Measurements from ENCODE around the gene ADAM11.

ADAM11 gene

DNA sequence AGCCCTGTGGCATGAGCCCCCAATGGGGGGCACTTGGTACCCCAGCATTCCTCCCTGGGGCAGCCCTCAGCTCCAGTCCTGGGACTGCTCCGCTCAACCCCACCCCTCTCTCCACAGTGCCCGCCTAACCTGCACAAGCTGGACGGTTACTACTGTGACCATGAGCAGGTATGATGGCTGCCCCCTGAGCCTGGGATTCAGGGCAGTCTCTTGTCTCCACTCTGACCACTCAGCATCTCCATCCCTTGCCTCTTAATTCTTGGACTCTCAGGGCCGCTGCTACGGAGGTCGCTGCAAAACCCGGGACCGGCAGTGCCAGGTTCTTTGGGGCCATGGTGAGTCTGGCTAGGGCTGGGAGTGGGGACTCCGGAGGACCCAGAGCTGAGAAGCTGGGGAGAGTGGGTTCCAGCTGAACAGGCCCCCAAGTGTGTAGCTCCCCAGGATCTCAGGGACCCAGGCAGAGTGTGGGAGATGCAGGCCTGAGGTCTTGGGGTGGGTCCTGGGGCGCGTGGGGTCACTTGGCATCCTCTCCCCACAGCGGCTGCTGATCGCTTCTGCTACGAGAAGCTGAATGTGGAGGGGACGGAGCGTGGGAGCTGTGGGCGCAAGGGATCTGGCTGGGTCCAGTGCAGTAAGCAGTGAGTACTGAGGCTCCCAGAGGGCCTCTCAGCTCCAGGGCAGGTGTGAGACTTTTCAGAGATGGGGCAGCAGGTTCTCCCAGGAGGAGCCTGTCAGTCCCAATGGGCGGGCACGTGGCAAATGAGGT is 18.0 kb downstream of the ADAM11 start:
- DNase-seq, result no peak

DNA sequence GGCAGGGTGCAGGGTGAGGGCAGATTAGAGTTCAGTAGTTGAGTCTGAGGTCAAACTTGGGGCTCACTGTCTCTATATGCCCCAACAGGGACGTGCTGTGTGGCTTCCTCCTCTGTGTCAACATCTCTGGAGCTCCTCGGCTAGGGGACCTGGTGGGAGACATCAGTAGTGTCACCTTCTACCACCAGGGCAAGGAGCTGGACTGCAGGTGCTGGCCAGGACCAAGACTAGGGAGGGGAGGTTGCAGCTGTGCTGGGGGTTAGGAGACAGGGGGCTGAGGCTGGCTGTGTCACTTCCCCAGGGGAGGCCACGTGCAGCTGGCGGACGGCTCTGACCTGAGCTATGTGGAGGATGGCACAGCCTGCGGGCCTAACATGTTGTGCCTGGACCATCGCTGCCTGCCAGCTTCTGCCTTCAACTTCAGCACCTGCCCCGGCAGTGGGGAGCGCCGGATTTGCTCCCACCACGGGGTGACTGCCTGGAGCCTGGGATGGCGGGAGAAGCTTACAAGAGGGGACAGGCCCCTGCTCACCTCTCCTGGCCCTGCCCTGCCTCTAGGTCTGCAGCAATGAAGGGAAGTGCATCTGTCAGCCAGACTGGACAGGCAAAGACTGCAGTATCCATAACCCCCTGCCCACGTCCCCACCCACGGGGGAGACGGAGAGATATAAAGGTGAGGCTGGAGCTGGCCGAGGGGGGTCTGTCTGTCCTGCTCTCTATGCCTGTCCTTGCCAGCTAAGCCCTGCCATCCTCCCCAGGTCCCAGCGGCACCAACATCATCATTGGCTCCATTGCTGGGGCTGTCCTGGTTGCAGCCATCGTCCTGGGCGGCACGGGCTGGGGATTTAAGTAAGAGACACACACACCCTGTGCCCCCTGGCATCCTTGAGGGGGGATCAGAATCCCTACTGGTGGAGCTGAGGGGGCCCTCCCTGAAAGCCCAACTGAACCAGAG is 18.9 kb downstream of the ADAM11 start:
- DNase-seq, result no peak

DNA sequence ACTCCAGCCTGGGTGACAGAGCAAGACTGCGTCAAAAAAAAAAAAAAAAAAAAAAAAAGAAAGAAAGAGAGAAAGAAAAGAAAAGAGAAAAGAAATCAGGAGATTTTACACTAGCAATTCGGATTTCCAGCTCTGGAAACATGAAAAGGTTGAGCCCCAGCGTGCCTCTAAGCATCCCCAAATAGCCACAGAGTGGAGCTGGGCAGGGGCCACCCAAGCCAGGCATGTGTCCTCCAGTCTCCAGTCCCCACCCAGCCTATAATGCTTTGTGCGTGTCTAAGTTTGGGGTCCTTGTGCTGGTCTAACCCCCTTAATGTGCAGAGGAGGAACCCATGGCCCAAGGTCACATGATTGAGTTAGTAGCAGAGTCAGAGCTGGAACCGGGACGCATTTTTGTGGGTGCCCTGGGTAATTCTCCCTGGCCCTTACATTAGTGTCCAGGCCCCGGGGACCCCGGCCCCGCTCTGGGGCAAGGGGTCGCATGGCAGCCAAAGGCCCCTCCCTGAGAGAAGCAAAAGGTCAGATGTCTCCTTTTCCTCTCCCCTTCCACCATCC is 19.9 kb downstream of the ADAM11 start:
- no peak for DNase-seq

DNA sequence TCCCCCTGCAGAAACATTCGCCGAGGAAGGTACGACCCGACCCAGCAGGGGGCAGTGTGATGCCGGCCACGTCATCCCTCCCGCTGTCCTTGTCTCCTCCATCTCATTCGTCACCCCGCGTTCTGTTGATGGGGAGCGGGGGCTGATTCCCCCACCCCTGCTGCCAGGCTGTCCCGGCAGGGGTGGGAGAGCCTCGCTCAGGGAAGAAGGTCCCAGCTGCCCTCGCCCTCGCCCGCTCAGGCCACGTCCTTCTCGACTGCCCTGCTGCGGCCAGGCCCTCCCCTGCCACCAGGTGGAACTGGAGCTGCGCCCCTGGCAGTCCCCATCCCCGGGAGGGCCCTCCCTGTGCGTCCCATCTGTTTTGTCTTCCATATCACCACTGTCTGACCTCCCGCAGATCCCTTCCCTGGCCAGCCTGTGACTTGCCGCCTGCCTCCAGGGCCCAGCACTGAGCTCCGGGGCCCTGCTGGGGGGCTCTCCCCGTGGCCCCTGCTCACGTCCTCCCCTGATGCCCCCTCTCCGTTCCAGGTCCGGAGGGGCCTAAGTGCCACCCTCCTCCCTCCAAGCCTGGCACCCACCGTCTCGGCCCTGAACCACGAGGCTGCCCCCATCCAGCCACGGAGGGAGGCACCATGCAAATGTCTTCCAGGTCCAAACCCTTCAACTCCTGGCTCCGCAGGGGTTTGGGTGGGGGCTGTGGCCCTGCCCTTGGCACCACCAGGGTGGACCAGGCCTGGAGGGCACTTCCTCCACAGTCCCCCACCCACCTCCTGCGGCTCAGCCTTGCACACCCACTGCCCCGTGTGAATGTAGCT is 20.6 kb downstream of the ADAM11 start:
- peak; percentile 82 to 91 (median 89) for DNase-seq

GRCh38 chr17:44780161-44780560 is 21.4 kb downstream of the ADAM11 start:
- no peak for DNase-seq

GRCh38 chr17:44780845-44781480 is 22.2 kb downstream of the ADAM11 start:
- DNase-seq, result no peak

DNA sequence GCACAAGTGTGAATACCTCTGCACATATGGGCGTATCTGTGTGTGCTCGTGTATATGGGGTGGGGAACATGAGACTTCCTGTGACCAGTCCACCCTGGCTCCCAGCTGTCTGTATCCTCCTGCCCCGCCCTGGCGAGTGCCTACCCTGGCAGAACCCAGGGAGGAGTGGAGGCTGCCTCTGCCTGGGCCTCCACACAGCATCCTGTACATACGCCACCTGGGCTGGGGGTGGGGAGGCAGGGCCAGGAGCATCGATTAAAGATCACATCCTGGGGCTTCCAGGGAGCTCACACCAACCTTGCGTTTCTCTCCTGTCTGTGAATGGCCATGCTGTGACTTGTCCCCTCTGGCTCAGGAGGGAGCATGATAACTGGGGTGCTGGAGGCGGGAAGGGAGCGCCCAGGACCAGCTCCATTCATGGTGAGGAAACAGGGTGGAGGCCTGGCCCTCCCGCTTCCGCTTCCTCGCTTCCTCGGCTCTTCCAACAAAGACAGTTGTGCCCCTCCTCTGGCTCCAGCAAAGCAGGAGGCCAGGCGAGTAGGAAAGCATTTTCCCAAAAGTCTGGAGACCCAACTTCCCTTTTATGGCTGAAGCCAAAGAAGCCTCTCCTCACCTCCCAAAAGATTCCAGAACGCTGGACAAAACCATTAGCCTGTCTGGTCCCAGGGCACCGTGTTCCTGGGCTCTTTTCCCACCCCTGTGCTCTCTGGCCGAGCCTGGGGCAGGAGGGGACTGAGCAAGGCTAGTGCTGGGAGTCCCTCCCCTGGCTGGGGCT is 22.9 kb downstream of the ADAM11 start:
- no peak for DNase-seq

DNA sequence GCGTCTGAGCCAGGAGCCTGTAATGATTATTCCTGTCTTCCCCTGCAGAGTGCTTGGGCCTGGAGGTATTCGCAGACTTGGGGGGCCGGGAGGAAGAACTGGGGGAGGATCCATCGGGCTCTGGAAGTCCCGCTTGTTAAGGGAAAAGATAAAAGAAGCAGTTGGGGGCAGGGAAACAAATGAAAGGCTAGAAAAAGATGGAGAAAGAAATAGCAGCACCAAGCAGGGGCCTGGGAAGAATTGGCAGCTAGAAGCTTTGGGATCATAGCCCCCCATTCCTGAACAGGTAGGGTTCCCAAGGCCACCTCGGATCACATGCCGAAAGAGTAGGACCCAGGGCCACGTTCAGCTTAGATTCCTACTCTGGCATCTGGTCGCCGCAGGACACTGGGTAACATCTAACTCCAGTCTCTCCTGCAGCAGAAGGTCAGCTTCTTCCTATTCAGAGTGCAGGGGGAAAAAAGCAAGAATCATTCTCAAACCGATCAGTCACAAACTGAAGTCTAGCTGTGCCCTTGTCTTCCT is 23.6 kb downstream of the ADAM11 start:
- no peak for DNase-seq

DNA sequence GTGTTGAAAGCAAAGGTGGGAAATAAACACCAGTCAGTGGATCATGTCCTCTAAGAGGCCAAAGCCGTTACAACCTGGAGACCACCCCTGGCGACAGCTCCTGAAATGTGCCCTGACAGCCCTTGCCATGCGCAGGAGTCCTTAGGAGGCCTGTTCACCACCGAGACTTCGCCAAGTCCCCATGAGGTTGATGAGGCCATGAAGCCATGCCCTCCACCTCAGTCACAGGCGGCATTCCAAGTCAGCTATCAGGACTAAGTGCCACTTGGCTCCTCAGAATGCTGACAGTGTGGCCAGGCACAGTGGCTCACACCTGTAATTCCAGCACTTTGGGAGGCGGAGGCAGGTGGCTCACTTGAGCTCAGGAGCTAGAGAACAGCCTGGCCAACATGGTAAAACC is 27.1 kb downstream of the ADAM11 start:
- DNase-seq, result no peak

- no peak for DNase-seq
These were observed 27.8 kb downstream of the ADAM11 start for GRCh38 chr17:44786551-44787081.

DNA sequence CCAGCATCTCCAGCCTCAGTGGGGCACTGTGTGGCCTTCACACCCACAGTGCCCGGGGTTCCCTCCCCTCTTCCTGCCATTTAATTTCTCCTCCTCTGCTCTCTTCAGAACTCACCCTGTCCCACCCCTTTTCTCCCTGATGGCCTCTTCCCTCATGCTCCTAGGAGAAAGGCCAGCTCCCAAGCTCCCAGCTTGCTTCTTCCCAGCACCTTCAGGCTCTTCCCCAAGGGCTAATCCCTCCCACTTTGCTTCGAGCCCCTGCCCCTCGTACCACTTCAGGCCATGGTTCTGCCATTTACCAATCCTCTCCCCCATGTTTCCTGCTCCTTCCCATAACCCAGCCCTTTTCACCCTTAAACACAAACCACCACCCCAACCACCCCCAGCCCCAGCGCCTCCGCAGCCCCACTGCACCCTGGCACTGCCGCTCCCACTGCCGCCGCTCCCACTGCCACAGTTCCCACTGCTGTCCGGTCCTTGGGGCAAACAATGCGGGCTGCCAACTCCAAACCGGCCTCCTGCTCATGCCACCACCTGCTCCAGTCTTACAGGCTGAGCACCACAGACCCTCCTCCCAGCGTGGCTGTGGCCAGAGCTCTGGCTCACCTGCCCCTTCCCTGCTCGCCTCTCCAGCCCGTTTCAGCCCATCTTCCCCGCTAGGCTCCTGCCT is 28.6 kb downstream of the ADAM11 start:
- no peak for DNase-seq

- DNase-seq, result no peak
These were observed 29.4 kb downstream of the ADAM11 start for GRCh38 chr17:44788139-44788538.

GRCh38 chr17:44792276-44792675 is 33.5 kb downstream of the ADAM11 start:
- DNase-seq, result peak; percentile 13 to 25 (median 25)

GRCh38 chr17:44793885-44794842 is 35.4 kb downstream of the ADAM11 start:
- no peak for DNase-seq

DNA sequence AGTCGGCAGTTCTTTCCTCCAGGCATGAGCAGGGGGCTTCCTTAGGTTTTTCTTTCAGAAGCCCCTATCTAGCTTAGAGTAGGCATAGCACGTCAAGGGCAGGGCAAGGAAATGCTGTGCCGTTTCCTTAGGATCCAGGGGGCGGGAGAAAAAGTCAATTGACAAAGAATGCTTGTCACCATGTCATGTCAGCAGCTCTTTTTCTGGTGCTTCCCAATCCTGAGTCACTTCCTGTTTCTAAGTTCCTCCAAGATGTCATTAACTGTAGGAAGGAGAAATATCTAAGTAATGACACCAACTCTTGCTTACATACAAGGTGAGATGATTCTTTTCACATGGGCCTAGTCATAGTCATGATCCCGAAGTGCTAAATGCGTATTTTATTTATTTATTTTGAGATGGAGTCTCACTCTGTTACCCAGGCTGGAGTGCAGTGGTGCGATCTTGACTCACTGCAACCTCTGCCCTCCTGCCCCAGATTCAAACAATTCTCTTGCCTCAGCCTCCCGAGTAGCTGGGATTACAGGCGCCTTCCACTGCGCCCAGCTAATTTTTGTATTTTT is 36.1 kb downstream of the ADAM11 start:
- peak; percentile 89 to 99 (median 97) for DNase-seq

DNA sequence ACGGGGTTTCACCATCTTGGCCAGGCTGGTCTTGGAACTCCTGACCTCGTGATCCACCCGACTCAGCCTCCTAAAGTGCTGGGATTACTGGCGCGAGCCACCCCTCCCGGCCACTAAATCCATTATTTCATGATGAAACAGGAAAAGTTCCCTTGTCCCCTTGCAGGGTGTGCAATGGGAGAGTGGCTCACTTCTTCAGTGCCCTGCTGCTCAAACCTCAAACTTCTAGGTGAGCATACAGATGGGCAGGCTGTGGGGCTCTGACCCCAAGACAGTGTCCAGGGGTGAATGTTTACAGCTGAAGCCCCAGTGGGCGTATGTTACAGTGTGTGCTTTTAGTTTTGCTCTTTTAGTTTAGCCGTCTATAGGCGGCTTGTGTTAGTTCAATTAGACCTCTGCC is 36.6 kb downstream of the ADAM11 start:
- DNase-seq, result peak in 2 of 3 donors; percentile 33 to 45

DNA sequence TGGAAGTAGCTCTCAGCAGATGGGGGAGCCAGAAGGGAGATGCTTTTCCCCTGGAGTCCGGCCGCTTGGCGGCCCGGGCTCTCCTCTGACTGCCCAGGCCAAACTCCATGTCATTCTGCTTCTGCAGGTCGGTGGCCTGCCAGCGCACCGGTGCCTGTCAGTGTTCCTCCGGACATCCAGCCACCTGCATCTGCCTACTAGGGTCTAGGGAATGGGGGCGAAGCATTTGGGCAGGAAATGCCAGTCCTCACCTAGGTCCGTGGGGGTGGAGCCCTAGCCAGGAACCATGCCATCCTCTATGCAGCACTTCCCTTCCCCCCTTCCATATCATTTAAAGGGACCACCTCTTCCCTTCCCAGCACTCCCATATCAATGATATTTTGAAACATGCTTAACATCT is 37.1 kb downstream of the ADAM11 start:
- DNase-seq, result no peak

DNA sequence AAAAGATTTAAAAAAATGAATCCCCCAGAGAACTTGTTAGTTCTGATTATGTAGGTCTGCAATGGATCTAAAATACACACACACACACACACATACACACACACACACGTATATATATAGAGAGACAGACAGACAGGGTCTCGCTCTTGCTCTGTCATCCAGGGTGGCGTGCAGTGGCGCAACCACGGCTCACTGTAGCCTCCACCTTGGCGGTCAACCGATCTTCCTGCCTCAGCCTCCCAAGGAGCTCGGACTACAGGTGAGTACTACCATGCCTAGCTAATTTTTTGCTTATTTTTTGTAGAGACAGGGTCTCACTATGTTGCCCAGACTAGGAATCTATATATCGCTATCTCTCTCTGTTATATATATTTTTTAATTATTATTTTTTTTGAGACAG is 37.9 kb downstream of the ADAM11 start:
- DNase-seq, result no peak

GRCh38 chr17:44797802-44798201 is 39.0 kb downstream of the ADAM11 start:
- no peak for DNase-seq
